ENCODE measurements around the gene TMPRSS3.
"Not testable (repeated sequence)": the region's sequence is repeated elsewhere in the genome, so short reads cannot be mapped to it uniquely, and the experiment has no call there.

The TMPRSS3 gene

GRCh38 chr21:42427809-42428419 lies 32.1 kb upstream of the TMPRSS3 start:
- DNase-seq: peak; percentile 37

- peak; percentile 51 for DNase-seq
These were observed 31.1 kb upstream of the TMPRSS3 start for GRCh38 chr21:42426876-42427480.

GRCh38 chr21:42426424-42426823 lies 30.6 kb upstream of the TMPRSS3 start:
- peak; percentile 41 for DNase-seq

- DNase-seq: no peak
These were observed 29.7 kb upstream of the TMPRSS3 start for GRCh38 chr21:42425591-42425990.

- no peak for DNase-seq
These were observed 29.2 kb upstream of the TMPRSS3 start for GRCh38 chr21:42424914-42425541.

GRCh38 chr21:42423685-42424084 lies 27.8 kb upstream of the TMPRSS3 start:
- DNase-seq: no peak

GRCh38 chr21:42423197-42423675 lies 27.4 kb upstream of the TMPRSS3 start:
- DNase-seq: no peak

GRCh38 chr21:42421018-42421793 lies 25.4 kb upstream of the TMPRSS3 start:
- DNase-seq: no peak

- DNase-seq: no peak
These were observed 24.0 kb upstream of the TMPRSS3 start for GRCh38 chr21:42419845-42420244.

- DNase-seq: no peak
These were observed 23.0 kb upstream of the TMPRSS3 start for GRCh38 chr21:42418886-42419285.

GRCh38 chr21:42417533-42417932 lies 21.7 kb upstream of the TMPRSS3 start:
- DNase-seq: no peak

- no peak for DNase-seq
These were observed 19.3 kb upstream of the TMPRSS3 start for GRCh38 chr21:42414928-42415769.

GRCh38 chr21:42414553-42414927 lies 18.7 kb upstream of the TMPRSS3 start:
- DNase-seq: no peak

GRCh38 chr21:42414066-42414465 lies 18.2 kb upstream of the TMPRSS3 start:
- no peak for DNase-seq

GRCh38 chr21:42413500-42413899 lies 17.6 kb upstream of the TMPRSS3 start:
- DNase-seq: no peak

- no peak for DNase-seq
These were observed 17.2 kb upstream of the TMPRSS3 start for GRCh38 chr21:42413093-42413492.

GRCh38 chr21:42412636-42412933 lies 16.7 kb upstream of the TMPRSS3 start:
- DNase-seq: no peak

- no peak for DNase-seq
These were observed 16.2 kb upstream of the TMPRSS3 start for GRCh38 chr21:42411891-42412635.

- DNase-seq: no peak
These were observed 15.5 kb upstream of the TMPRSS3 start for GRCh38 chr21:42411197-42411869.

- no peak for DNase-seq
These were observed 13.5 kb upstream of the TMPRSS3 start for GRCh38 chr21:42409366-42409765.

GRCh38 chr21:42408718-42409117 lies 12.9 kb upstream of the TMPRSS3 start:
- not testable (repeated sequence) for DNase-seq

- no peak for DNase-seq
These were observed 11.6 kb upstream of the TMPRSS3 start for GRCh38 chr21:42407476-42407875.

Data from NCI-H2029 (cell line).